GM03348 (cell line): ENCODE data around the gene RAB3B.
"Not testable (repeated sequence)": the region's sequence is repeated elsewhere in the genome, so short reads cannot be mapped to it uniquely, and the experiment has no call there.

Experiments
- DNase-seq: peaks from one replicate; pipeline ENCODE4 v3.0.0; 2012; ENCODE audit warnings: low spot score

The RAB3B gene

GRCh38 chr1:51990478-51990965 is at the start of gene RAB3B:
Gene RAB3B, minus strand, starts transcription at chr1:51990700. Its CDS starts 13,583 bp downstream, at chr1:51977117.
- DNase-seq, result peak; percentile 95

- DNase-seq, result no peak
Measured at GRCh38 chr1:52037909-52038308, 47.4 kb upstream of the RAB3B start.

GRCh38 chr1:52037402-52037814 is 46.9 kb upstream of the RAB3B start:
- no peak for DNase-seq

GRCh38 chr1:52034050-52034384 is 43.5 kb upstream of the RAB3B start:
- DNase-seq, result no peak

- peak; percentile 91 for DNase-seq
Measured at GRCh38 chr1:52033190-52034049, 42.9 kb upstream of the RAB3B start, which contains the start of gene KTI12. Gene KTI12, minus strand, starts transcription at chr1:52033810. Its CDS starts 49 bp downstream, at chr1:52033761.

GRCh38 chr1:52032785-52033131 is 42.3 kb upstream of the RAB3B start:
- DNase-seq, result peak; percentile 62

GRCh38 chr1:52032124-52032784 is 41.8 kb upstream of the RAB3B start:
- no peak for DNase-seq

- DNase-seq, result not testable (repeated sequence)
Measured at GRCh38 chr1:52028839-52029238, 38.3 kb upstream of the RAB3B start.

GRCh38 chr1:52028328-52028727 is 37.8 kb upstream of the RAB3B start:
- DNase-seq, result no peak

GRCh38 chr1:52026278-52026677 is 35.8 kb upstream of the RAB3B start:
- no peak for DNase-seq

GRCh38 chr1:52022133-52022532 is 31.6 kb upstream of the RAB3B start:
- no peak for DNase-seq

GRCh38 chr1:52008071-52008809 is 17.7 kb upstream of the RAB3B start:
- DNase-seq, result no peak

- DNase-seq, result no peak
Measured at GRCh38 chr1:52007215-52008002, 16.9 kb upstream of the RAB3B start.

GRCh38 chr1:52006081-52006553 is 15.6 kb upstream of the RAB3B start:
- DNase-seq, result not testable (repeated sequence)

- DNase-seq, result peak; percentile 61
Measured at GRCh38 chr1:52005548-52005947, 15.0 kb upstream of the RAB3B start.

GRCh38 chr1:52003877-52004276 is 13.4 kb upstream of the RAB3B start:
- no peak for DNase-seq

- DNase-seq, result peak; percentile 90
Measured at GRCh38 chr1:52002038-52002917, 11.8 kb upstream of the RAB3B start.

GRCh38 chr1:51998701-51999100 is 8.2 kb upstream of the RAB3B start:
- DNase-seq, result no peak

- no peak for DNase-seq
Measured at GRCh38 chr1:51997974-51998382, 7.5 kb upstream of the RAB3B start.
